ENCODE measurements around the gene HNMT. TPM values are rescaled to one million over a fixed set of nuclear protein-coding genes. Genes with fewer than 3 reads are reported as not detected.

Gene HNMT
- total and polyA plus RNA-seq, 2 of the 13 experiments (the other 11 are each of a cell fraction or from before 2014, with no cell fraction given) = 279 to 309 TPM

GRCh38 chr2:137964066-137964858, at the start of gene HNMT (continued):
- TF ChIP-seq FOXC1 (CRISPR knock-in tag; IDR thresholded peaks at IDR 0.05; ENCODE audit: borderline replicate concordance) (no peak), PAF1 (CRISPR knock-in tag; IDR thresholded peaks at IDR 0.05) (peak; percentile 98; the same call in 1 of the 2 replicates), NPAS2 (CRISPR knock-in tag; IDR thresholded peaks at IDR 0.05; ENCODE audit: borderline replicate concordance) (no peak), SNAPC5 (CRISPR knock-in tag; IDR thresholded peaks at IDR 0.05; ENCODE audit: borderline replicate concordance) (peak; percentile 50; the same call in 1 of the 2 replicates), ATF1 (CRISPR knock-in tag; IDR thresholded peaks at IDR 0.05) (peak; percentile 86), USF2 (IDR thresholded peaks at IDR 0.05; ENCODE audit: low read depth, low read length) (no peak), USF2 (CRISPR knock-in tag; IDR thresholded peaks at IDR 0.05; ENCODE audit: borderline replicate concordance) (peak; percentile 72; the same call in 1 of the 2 replicates), ZNF790 (CRISPR knock-in tag; IDR thresholded peaks at IDR 0.05; ENCODE audit: borderline replicate concordance) (no peak), SAFB2 (CRISPR knock-in tag; IDR thresholded peaks at IDR 0.05; ENCODE audit: borderline replicate concordance, low read depth) (no peak; the same call in 1 of the 2 replicates), POLR2G (IDR thresholded peaks at IDR 0.05; ENCODE audit: low read depth, low read length) (peak; percentile 97), SKIL (CRISPR knock-in tag; IDR thresholded peaks at IDR 0.05; ENCODE audit: borderline replicate concordance) (0 out of 2 replicates have a peak, but pooled peaks have one; percentile 49), SALL2 (CRISPR knock-in tag; IDR thresholded peaks at IDR 0.05) (0 out of 2 replicates have a peak, but pooled peaks have one; percentile 62), SMYD3 (CRISPR knock-in tag; IDR thresholded peaks at IDR 0.05) (peak; percentile 89; the same call in 1 of the 2 replicates), ZNF773 (CRISPR knock-in tag; IDR thresholded peaks at IDR 0.05; ENCODE audit: borderline replicate concordance) (peak; percentile 39; the same call in 1 of the 2 replicates), BRCA1 (CRISPR knock-in tag; IDR thresholded peaks at IDR 0.05) (peak; percentile 38; the same call in 1 of the 2 replicates), ZNF75D (CRISPR knock-in tag; IDR thresholded peaks at IDR 0.05; ENCODE audit: borderline replicate concordance) (no peak), SALL1 (CRISPR knock-in tag; IDR thresholded peaks at IDR 0.05) (peak; percentile 96), MXI1 (IDR thresholded peaks at IDR 0.05; ENCODE audit: borderline replicate concordance, low read depth, low read length) (peak; percentile 21; the same call in 2 of the 3 replicates), POLR2AphosphoS5 (IDR thresholded peaks at IDR 0.05; ENCODE audit: low read depth, low read length) (peak; percentile 86), MZF1 (CRISPR knock-in tag; IDR thresholded peaks at IDR 0.05; ENCODE audit: borderline replicate concordance) (no peak), CBX5 (CRISPR knock-in tag; IDR thresholded peaks at IDR 0.05; ENCODE audit: borderline replicate concordance) (peak; percentile 76), FOXM1 (CRISPR knock-in tag; IDR thresholded peaks at IDR 0.05) (no peak; the same call in 1 of the 2 replicates), ETV6 (CRISPR knock-in tag; conservative IDR thresholded peaks at IDR 0.05) (peak; percentile 96), REL (CRISPR knock-in tag; conservative IDR thresholded peaks at IDR 0.05) (peak; percentile 29; the same call in 1 of the 2 replicates), ZNF747 (CRISPR knock-in tag; IDR thresholded peaks at IDR 0.05; ENCODE audit: borderline replicate concordance) (peak; percentile 86; the same call in 1 of the 2 replicates), ZSCAN25 (CRISPR knock-in tag; IDR thresholded peaks at IDR 0.05) (no peak; the same call in 1 of the 2 replicates)

All from HepG2 (cell line).